ENCODE measurements around the gene ADAMTS8. TPM values are rescaled to one million over a fixed set of nuclear protein-coding genes. Genes with fewer than 3 reads are reported as not detected.

The ADAMTS8 gene
- total and polyA plus RNA-seq, 9 of the 15 experiments (the other 6 are each of a cell fraction or from before 2014, with no cell fraction given): not detected

GRCh38 chr11:130434521-130435223 is 6.3 kb upstream of the ADAMTS8 start (continued):
- no peak for TF ChIP-seq NR2C2 (CRISPR knock-in tag; IDR thresholded peaks at IDR 0.05)
- no peak for TF ChIP-seq NR2C2 (tag; IDR thresholded peaks at IDR 0.05)
- TF ChIP-seq KAT2B (IDR thresholded peaks at IDR 0.05; ENCODE audit: low read depth, low read length): no peak
- no peak for TF ChIP-seq MAFK (IDR thresholded peaks at IDR 0.05; ENCODE audit: low read length)
- no peak for TF ChIP-seq ELF2 (CRISPR knock-in tag; IDR thresholded peaks at IDR 0.05)
- TF ChIP-seq HSF4 (CRISPR knock-in tag; IDR thresholded peaks at IDR 0.05; ENCODE audit: borderline replicate concordance): no peak
- no peak for TF ChIP-seq KDM1A (IDR thresholded peaks at IDR 0.05)

- no peak overlapping the region for H3K27ac ChIP-seq (ENCODE audit: extremely low read depth, low read depth, low read length)
- no peak overlapping the region for H2AFZ ChIP-seq (ENCODE audit: low read depth, low read length)
- no peak overlapping the region for H3K4me3 ChIP-seq
- ChIA-PET POLR2A (no interaction called here), CTCF (ENCODE audit: low intra/inter-chr PET ratio) (interaction anchor here (8.5 kb wide), 1 partner anchor 428 kb away, joined by 259 read pairs; no protein-coding TSS in a partner anchor)
- in situ Hi-C loops (cut with MboI): no loop called here
- peaks cover 14 to 20% of the 10 kb centered on the region in 2 experiments; a peak in 3 of 5 replicates for H3K27me3 ChIP-seq (ENCODE audit: control insufficient read depth in 2 of 2, insufficient read depth in 2 of 2, low read length in 2 of 2)
- intact Hi-C loops (cut with micrococcal nuclease): loop anchor here (5.0 kb wide), 2 partner anchors 209 to 1239 kb away; no protein-coding TSS in a partner anchor
- FAIRE-seq (no peak), ATAC-seq (no peak), DNase-seq (ENCODE audit: extremely low read depth in 1 of 4, low spot score in 3 of 4) (no peak)
- H3K9ac ChIP-seq (ENCODE audit: insufficient read depth in 1 of 2, low read depth in 2 of 2, low read length in 2 of 2): no peak overlapping the region
- no peaks in the 10 kb centered on the region for H3K9me3 ChIP-seq (replicated peaks; ENCODE audit: control insufficient read depth, insufficient read depth, low read depth, low read length)
- no peaks in the 10 kb centered on the region for H3K36me3 ChIP-seq (ENCODE audit: control insufficient read depth, insufficient read depth, low read length)
- no peaks in the 10 kb centered on the region for H3K79me2 ChIP-seq (ENCODE audit: control insufficient read depth, insufficient read depth, low read length)
- H3K9me1 ChIP-seq (ENCODE audit: control insufficient read depth, insufficient read depth, low read length): no peaks in the 10 kb centered on the region
- no TSS peak for BruUV-seq (replicated peaks)
- no peak for TF ChIP-seq BCLAF1 (IDR thresholded peaks at IDR 0.05; ENCODE audit: borderline replicate concordance in 1 of 2, control insufficient read depth in 1 of 2, low read depth in 2 of 2, low read length in 1 of 2)
- TF ChIP-seq CEBPB (tag; IDR thresholded peaks at IDR 0.05): peak; percentile 49; the same call in 1 of the 2 replicates
- H3K4me2 ChIP-seq (ENCODE audit: insufficient read depth, low read length): no peak overlapping the region
- H3K4me1 ChIP-seq (replicated peaks in 1 of 2; ENCODE audit: control insufficient read depth in 2 of 2, insufficient read depth in 2 of 2, low read length in 2 of 2): no peaks in the 10 kb centered on the region; a peak in 1 of 5 replicates
- 3% methylated on average over 4 of the region's 4 CpGs for WGBS (ENCODE audit: insufficient coverage, low coverage, missing lambda C conversion rate)
- peaks cover 10% of the 10 kb centered on the region; the same call in 1 of the 2 replicates for H4K20me1 ChIP-seq (replicated peaks; ENCODE audit: control insufficient read depth, insufficient read depth, low read length)
Observed at GRCh38 chr11:130433357-130433756, 4.9 kb upstream of the ADAMTS8 start.
